HCEC 1CT (cell line): ENCODE results near the gene CDC45.
"Not testable (repeated sequence)": the region's sequence is repeated elsewhere in the genome, so short reads cannot be mapped to it uniquely, and the experiment has no call there.

ENCODE experiments used
- DNase-seq: peaks from one replicate; pipeline ENCODE4 v3.0.0-alpha.2; 2017

CDC45 gene

GRCh38 chr22:19479355-19480172, at the start of gene CDC45:
Gene CDC45 (plus strand): TSS chr22:19479920. CDS start chr22:19479969, 49 bp downstream.
- peak; percentile 99 for DNase-seq

- peak; percentile 55 for DNase-seq
Observed at GRCh38 chr22:19429950-19430889, 49.5 kb upstream of the CDC45 start.

GRCh38 chr22:19430890-19431541, 48.7 kb upstream of the CDC45 start:
- no peak for DNase-seq

GRCh38 chr22:19431649-19432132, 48.0 kb upstream of the CDC45 start, which contains the start of gene HIRA:
Gene HIRA (minus strand): TSS chr22:19431733. CDS start chr22:19431476, 257 bp downstream.
- DNase-seq: peak; percentile 74

- peak; percentile 93 for DNase-seq
Observed at GRCh38 chr22:19432133-19432851, 47.4 kb upstream of the CDC45 start, which contains the start of gene MRPL40. Gene MRPL40 (plus strand): TSS chr22:19432545. CDS start chr22:19432555, 10 bp downstream.

GRCh38 chr22:19434401-19434800, 45.3 kb upstream of the CDC45 start:
- no peak for DNase-seq

- DNase-seq: no peak
Observed at GRCh38 chr22:19434829-19435580, 44.7 kb upstream of the CDC45 start.

GRCh38 chr22:19436444-19437161, 43.1 kb upstream of the CDC45 start:
- not testable (repeated sequence) for DNase-seq

GRCh38 chr22:19438298-19438697, 41.4 kb upstream of the CDC45 start:
- DNase-seq: no peak

GRCh38 chr22:19440411-19441195, 39.1 kb upstream of the CDC45 start:
- no peak for DNase-seq

- DNase-seq: no peak
Observed at GRCh38 chr22:19442166-19442565, 37.6 kb upstream of the CDC45 start.

- no peak for DNase-seq
Observed at GRCh38 chr22:19443544-19444211, 36.0 kb upstream of the CDC45 start.

- DNase-seq: not testable (repeated sequence)
Observed at GRCh38 chr22:19445279-19445982, 34.3 kb upstream of the CDC45 start.

- no peak for DNase-seq
Observed at GRCh38 chr22:19446603-19447329, 33.0 kb upstream of the CDC45 start.

GRCh38 chr22:19447330-19448075, 32.2 kb upstream of the CDC45 start, which contains the start of gene C22orf39:
Gene C22orf39 (minus strand): TSS chr22:19447711. CDS start chr22:19447688, 23 bp downstream.
- DNase-seq: peak; percentile 88

GRCh38 chr22:19448076-19448607, 31.6 kb upstream of the CDC45 start:
- DNase-seq: no peak
